ENCODE data around the gene ARID5A.

ARID5A gene

DNA sequence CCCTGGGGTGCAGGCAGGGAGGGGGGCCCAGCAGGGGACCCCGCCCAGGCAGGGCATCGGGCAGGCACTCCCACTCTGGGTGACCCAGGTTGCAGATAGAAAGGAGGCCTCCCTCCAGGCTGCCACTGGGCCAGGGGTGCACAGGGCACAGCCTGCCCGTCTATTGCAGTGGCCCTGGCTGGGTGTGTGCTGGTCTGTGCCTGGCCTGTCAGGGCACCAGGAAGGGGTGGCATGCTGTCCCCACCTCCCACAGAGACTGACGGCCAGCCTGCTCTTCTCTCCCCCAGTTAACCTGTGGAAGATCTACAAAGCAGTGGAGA lies 12.9 kb downstream of the ARID5A start:
- TF ChIP-seq, protein P1, sequence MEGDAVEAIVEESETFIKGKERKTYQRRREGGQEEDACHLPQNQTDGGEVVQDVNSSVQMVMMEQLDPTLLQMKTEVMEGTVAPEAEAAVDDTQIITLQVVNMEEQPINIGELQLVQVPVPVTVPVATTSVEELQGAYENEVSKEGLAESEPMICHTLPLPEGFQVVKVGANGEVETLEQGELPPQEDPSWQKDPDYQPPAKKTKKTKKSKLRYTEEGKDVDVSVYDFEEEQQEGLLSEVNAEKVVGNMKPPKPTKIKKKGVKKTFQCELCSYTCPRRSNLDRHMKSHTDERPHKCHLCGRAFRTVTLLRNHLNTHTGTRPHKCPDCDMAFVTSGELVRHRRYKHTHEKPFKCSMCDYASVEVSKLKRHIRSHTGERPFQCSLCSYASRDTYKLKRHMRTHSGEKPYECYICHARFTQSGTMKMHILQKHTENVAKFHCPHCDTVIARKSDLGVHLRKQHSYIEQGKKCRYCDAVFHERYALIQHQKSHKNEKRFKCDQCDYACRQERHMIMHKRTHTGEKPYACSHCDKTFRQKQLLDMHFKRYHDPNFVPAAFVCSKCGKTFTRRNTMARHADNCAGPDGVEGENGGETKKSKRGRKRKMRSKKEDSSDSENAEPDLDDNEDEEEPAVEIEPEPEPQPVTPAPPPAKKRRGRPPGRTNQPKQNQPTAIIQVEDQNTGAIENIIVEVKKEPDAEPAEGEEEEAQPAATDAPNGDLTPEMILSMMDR (IDR thresholded peaks at IDR 0.05), result no peak

DNA sequence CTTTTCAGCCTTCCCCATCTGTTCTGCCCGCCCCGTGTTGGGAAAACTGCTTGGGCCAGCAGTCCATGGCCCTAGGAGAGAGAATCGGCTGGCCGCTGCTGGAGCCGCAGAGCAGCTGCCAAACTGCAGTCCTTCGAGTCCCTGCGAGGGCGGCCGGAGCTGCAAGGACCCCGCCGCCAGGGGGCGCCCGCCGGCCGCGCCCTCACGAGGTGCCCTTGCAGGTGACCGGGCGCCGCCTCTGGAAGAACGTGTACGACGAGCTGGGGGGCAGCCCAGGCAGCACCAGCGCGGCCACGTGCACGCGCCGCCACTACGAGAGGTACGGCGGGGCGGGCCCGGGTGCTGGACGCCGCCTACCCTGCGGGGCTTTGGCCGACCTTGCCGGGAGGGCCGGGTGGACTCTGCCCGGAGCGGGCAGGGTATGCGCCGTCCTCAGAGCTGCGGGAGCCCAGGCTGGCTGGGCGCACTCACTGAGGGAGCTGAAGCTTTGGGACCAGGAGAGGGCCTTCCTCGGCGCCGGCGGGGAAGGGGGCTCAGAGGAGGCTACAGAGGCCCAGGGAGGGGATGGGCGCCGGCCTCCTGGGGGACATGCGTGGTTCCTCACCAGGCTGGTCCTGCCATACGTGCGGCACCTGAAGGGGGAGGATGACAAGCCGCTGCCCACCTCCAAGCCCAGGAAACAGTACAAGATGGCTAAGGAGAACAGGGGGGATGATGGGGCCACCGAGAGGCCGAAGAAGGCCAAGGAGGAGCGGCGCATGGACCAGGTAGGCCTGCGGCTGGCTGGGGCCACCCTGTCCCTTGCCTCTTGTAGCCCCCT lies 13.6 kb downstream of the ARID5A start:
- TF ChIP-seq, protein P1 (IDR thresholded peaks at IDR 0.05), result peak; percentile 92

DNA sequence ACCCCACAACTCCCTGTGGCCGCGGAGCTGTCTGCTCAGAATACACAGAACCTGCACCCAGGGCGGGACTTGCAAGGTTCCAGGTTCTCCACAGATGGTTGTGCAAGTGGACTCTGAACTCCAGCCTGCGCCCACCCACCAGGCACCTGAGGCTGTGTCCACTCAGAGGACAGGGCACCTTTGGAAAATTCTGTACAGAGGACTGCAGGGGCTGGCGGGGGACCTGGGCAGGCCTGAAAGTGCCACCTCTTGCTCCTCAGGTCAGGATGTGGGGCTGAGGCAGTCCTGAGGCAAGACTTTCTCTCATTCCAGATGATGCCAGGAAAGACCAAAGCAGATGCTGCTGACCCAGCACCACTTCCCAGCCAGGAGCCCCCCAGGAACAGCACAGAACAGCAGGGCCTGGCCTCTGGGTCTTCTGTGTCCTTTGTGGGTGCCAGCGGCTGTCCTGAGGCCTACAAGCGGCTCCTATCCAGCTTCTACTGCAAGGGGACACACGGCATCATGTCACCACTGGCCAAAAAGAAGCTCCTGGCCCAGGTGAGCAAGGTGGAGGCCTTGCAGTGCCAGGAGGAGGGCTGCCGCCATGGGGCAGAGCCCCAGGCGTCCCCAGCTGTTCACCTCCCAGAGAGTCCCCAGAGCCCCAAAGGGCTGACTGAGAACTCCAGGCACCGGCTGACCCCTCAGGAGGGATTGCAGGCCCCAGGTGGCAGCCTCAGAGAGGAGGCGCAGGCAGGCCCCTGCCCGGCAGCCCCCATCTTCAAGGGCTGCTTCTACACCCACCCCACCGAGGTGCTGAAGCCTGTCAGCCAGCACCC lies 14.4 kb downstream of the ARID5A start:
- TF ChIP-seq, protein P1 (IDR thresholded peaks at IDR 0.05), result no peak

DNA sequence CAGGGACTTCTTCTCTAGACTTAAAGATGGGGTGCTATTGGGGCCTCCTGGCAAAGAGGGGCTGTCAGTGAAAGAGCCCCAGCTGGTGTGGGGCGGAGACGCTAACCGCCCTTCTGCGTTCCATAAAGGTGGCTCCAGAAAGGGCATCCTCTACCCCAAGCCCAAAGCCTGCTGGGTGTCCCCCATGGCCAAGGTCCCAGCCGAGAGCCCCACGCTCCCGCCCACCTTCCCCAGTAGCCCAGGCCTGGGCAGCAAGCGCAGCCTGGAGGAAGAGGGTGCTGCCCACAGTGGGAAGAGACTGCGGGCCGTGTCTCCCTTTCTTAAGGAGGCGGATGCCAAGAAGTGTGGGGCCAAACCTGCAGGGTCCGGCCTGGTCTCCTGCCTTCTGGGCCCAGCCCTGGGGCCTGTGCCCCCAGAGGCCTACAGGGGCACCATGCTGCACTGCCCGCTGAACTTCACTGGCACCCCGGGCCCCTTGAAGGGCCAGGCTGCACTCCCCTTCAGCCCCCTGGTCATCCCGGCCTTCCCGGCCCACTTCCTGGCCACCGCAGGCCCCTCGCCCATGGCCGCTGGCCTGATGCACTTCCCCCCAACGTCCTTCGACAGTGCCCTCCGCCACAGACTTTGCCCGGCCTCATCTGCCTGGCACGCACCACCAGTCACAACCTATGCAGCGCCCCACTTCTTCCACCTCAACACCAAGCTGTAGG lies 15.2 kb downstream of the ARID5A start:
- TF ChIP-seq, protein P1 (IDR thresholded peaks at IDR 0.05), result no peak

DNA sequence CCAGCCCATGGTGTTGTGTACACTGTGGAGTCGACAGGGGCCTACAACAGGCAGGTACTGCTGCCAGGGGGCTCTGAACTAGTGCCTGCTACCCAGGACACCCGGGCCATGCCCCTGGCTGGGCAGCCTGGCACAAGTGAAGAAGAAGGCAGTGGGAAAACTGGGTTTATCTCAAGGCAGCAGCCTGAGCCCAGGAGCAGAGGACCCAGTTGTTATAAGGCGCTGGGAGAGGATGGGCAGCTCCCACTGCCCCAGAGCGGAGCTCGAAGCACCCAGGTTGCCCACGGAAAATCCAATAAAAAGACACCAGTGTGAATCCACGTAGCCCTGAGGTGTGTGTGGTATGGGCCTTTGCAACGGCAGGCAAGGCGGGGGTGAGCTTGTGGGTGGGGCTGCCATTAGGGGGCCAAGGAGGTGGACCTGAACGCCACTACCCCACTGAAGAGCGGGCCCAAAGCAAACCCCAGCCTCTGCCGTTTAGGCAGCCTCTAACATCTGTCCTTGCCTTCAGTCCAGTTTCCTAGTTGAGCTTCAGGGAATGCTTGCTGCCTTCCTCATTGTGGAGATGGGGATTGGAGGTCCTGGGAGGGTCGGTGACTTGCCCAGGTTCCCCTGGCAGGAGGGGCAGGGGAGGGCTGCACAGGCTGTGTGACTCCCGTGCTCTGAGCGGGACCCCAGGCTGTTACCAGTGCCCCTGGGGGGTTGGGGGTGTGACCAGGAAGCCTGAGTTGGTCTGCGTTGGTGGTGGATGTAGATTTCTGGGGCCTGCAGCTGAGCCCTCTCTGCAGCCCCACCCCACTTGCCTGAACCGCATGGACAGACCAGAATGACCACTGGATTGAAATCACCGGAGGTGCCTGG lies 16.0 kb downstream of the ARID5A start:
- TF ChIP-seq, protein P1 (IDR thresholded peaks at IDR 0.05), result no peak

DNA sequence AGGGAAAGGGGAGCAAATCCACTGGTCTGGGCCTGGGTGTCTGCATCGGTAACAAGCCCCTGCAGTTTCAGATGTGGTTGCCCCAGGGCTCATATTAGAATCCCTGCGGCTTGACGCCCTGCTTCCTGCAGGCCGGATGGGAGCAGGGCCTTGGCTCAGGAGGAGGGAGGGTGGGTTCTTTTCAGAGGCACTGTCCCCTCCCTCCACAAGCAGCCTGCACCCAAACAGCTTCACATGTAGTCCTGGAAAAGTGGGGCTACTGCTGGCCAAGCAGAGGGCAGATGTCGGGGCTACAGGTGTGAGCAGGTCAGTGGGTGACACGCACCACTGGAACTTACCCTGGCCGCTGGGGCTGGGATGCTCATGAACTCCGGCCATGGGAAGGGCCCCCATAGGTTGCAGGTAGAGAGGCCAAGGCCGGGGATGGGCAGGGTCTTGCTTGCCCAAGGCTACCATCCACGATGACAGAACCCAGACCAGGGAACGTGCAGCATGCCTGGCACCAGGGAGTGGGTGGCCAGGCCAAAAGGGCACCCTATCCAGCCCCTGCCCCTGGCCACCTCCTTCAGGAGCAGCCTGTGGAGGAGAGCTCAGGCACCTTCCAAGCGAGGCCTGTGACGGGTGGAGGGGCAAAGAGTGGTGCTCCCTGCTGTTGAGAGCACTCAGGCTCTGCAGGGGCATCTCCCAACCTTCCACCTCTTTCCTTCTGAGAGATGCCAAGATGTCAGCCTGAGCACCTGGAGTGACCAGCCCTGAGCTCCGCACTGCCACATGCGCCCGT lies 16.8 kb downstream of the ARID5A start:
- TF ChIP-seq, protein P1 (IDR thresholded peaks at IDR 0.05), result no peak
